ENCODE data around the gene GOPC. TPM values are rescaled to one million over a fixed set of nuclear protein-coding genes. Genes with fewer than 3 reads are reported as not detected.

The GOPC gene
- total and polyA plus RNA-seq, 2 of the 4 experiments (the other 2 are of a cell fraction) = 23.4 to 23.8 TPM

DNA sequence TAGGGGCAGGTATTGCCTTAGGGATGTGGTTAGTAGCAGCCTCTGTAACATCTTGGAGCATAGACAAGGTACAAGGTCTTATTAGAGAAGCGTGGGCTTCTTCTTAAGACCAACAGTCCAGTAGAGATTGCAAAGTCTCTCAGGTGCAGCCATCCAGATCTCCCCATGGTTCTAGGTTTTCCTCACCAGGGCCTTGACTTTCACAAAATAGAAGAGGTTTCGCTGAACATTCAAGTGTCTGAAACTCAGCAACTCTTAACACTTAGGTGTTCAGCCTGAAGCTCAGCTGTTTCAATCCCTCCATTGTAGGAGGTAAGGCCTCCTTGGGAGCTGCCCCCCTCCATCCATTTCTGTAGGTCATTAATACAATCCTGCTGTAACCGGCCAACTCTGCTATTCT, 44.4 kb downstream of the GOPC start:
- H2BK15ac ChIP-seq (ENCODE audit: low read depth, low read length) = no peak overlapping the region
- peaks cover 2% of the 10 kb centered on the region; the same call in 1 of the 2 replicates for H3K4me1 ChIP-seq (ENCODE audit: control insufficient read depth, insufficient read depth, low read length)
- no peak overlapping the region for H3K27ac ChIP-seq (ENCODE audit: insufficient read depth, low read length)
- in situ Hi-C loops (cut with MboI; ENCODE audit: low sequenced_read_pairs) = no loop called here
- dilution Hi-C loops (cut with HindIII; ENCODE audit: low sequenced_read_pairs, unreplicated experiment) = no loop called here
- no peaks in the 10 kb centered on the region for H4K20me1 ChIP-seq (ENCODE audit: insufficient read depth, low read length)
- H3K18ac ChIP-seq (ENCODE audit: low read depth, low read length) = no peak overlapping the region
- H3K36me3 ChIP-seq (ENCODE audit: control insufficient read depth, insufficient read depth, low read length) = peaks cover 5% of the 10 kb centered on the region
- no peak overlapping the region for H3K23ac ChIP-seq (ENCODE audit: low read depth, low read length)
- no peak for DNase-seq
- no peak for ATAC-seq (ENCODE audit: low read depth)
- no peak overlapping the region for H3K4ac ChIP-seq (ENCODE audit: low read depth, low read length)
- no peaks in the 10 kb centered on the region for H3K27me3 ChIP-seq (ENCODE audit: control insufficient read depth, insufficient read depth, low read length)
- peak overlapping the region in 1 of 2 experiments; percentile 23; a peak in 1 of 4 replicates for H4K8ac ChIP-seq (ENCODE audit: low read depth in 2 of 2, low read length in 2 of 2)
- H3K79me1 ChIP-seq (ENCODE audit: low read depth in 1 of 2, low read length in 2 of 2) = no peaks in the 10 kb centered on the region; a peak in 1 of 4 replicates
- ChIA-PET CTCF (interaction anchor here (0.9 to 1.4 kb wide), 3 partner anchors 47 to 108 kb away, joined by 3 to 7 read pairs (median 4); partner anchors contain the start of gene DCBLD1), POLR2A (ENCODE audit: unreplicated experiment) (no interaction called here)
- no peak overlapping the region for H3K4me2 ChIP-seq (ENCODE audit: low read depth, low read length)
- H3K14ac ChIP-seq (replicated peaks; ENCODE audit: low read depth, low read length) = no peak overlapping the region
- WGBS, 2 experiments (ENCODE audit: extremely low coverage in 2 of 2, insufficient read length in 1 of 2) = no CpG with 5 or more reads among the region's 3 CpGs
- H2AK9ac ChIP-seq (replicated peaks; ENCODE audit: low read depth, low read length, poor library complexity) = no peak overlapping the region
- intact Hi-C loops (cut with micrococcal nuclease) = loop anchor here (2.0 to 5.0 kb wide), 2 partner anchors 75 to 211 kb away; partner anchors contain the start of gene DCBLD1
- TF ChIP-seq MAFK (IDR thresholded peaks at IDR 0.05; ENCODE audit: low read depth, low read length) (no peak), CHD1 (IDR thresholded peaks at IDR 0.05; ENCODE audit: low read depth, low read length) (no peak), MAZ (IDR thresholded peaks at IDR 0.05; ENCODE audit: borderline replicate concordance, low read depth, low read length) (no peak), NFE2L2 (IDR thresholded peaks at IDR 0.05; ENCODE audit: low read depth, low read length) (no peak), FOS (IDR thresholded peaks at IDR 0.05; ENCODE audit: low read depth, low read length) (no peak), CEBPB (IDR thresholded peaks at IDR 0.05; ENCODE audit: low read depth, low read length) (no peak), SMC3 (IDR thresholded peaks at IDR 0.05; ENCODE audit: low read depth, low read length) (no peak), RAD21 (IDR thresholded peaks at IDR 0.05; ENCODE audit: low read length) (no peak), RFX5 (IDR thresholded peaks at IDR 0.05; ENCODE audit: low read depth, low read length) (no peak)
- TF ChIP-seq, protein P1, sequence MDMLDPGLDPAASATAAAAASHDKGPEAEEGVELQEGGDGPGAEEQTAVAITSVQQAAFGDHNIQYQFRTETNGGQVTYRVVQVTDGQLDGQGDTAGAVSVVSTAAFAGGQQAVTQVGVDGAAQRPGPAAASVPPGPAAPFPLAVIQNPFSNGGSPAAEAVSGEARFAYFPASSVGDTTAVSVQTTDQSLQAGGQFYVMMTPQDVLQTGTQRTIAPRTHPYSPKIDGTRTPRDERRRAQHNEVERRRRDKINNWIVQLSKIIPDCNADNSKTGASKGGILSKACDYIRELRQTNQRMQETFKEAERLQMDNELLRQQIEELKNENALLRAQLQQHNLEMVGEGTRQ (IDR thresholded peaks at IDR 0.05; ENCODE audit: low read depth, low read length) = no peak
- TF ChIP-seq, protein P2, sequence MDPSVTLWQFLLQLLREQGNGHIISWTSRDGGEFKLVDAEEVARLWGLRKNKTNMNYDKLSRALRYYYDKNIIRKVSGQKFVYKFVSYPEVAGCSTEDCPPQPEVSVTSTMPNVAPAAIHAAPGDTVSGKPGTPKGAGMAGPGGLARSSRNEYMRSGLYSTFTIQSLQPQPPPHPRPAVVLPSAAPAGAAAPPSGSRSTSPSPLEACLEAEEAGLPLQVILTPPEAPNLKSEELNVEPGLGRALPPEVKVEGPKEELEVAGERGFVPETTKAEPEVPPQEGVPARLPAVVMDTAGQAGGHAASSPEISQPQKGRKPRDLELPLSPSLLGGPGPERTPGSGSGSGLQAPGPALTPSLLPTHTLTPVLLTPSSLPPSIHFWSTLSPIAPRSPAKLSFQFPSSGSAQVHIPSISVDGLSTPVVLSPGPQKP (IDR thresholded peaks at IDR 0.05; ENCODE audit: borderline replicate concordance, low read depth, low read length) = no peak
- H2BK120ac ChIP-seq (ENCODE audit: low read depth, low read length) = no peak overlapping the region
- no peak overlapping the region for H4K91ac ChIP-seq (ENCODE audit: insufficient read depth, low read depth, low read length)
- no peak overlapping the region for H2AK5ac ChIP-seq (ENCODE audit: low read depth, low read length)
- no peaks in the 10 kb centered on the region for H3K9me3 ChIP-seq (ENCODE audit: control insufficient read depth, insufficient read depth, low read length)
- H3K4me3 ChIP-seq (ENCODE audit: insufficient read depth, low read depth, low read length) = no peak overlapping the region
- no peak overlapping the region for H2AFZ ChIP-seq (replicated peaks; ENCODE audit: low read length, poor library complexity)
- no peak overlapping the region for H2BK5ac ChIP-seq (ENCODE audit: low read depth, low read length, poor library complexity, severe bottlenecking)
- H3K56ac ChIP-seq (ENCODE audit: extremely low read depth, insufficient read depth, low read length) = no peak overlapping the region
- H3K9me1 ChIP-seq (ENCODE audit: insufficient read depth, low read length) = peaks cover 3% of the 10 kb centered on the region; the same call in 1 of the 2 replicates
- BruUV-seq (replicated peaks) = no TSS peak
- no peak overlapping the region for H3K9ac ChIP-seq (ENCODE audit: low read depth, low read length)
- H4K5ac ChIP-seq (ENCODE audit: low read depth, low read length) = no peak overlapping the region; the same call in 1 of the 2 replicates
- no peak overlapping the region for H2BK20ac ChIP-seq (ENCODE audit: low read depth, low read length)
